Right hindlimb (tissue), 1 donor: Measurements from ENCODE around the gene VPS36.
A peak's percentile ranks its signal among the peaks of the same experiment; 100 is the strongest.
"Not testable (repeated sequence)": the region's sequence is repeated elsewhere in the genome, so short reads cannot be mapped to it uniquely, and the experiment has no call there.

ENCODE experiments used
- DNase-seq: peaks from one replicate; pipeline ENCODE4 v3.0.0-alpha.2; 2018

VPS36 gene

DNA sequence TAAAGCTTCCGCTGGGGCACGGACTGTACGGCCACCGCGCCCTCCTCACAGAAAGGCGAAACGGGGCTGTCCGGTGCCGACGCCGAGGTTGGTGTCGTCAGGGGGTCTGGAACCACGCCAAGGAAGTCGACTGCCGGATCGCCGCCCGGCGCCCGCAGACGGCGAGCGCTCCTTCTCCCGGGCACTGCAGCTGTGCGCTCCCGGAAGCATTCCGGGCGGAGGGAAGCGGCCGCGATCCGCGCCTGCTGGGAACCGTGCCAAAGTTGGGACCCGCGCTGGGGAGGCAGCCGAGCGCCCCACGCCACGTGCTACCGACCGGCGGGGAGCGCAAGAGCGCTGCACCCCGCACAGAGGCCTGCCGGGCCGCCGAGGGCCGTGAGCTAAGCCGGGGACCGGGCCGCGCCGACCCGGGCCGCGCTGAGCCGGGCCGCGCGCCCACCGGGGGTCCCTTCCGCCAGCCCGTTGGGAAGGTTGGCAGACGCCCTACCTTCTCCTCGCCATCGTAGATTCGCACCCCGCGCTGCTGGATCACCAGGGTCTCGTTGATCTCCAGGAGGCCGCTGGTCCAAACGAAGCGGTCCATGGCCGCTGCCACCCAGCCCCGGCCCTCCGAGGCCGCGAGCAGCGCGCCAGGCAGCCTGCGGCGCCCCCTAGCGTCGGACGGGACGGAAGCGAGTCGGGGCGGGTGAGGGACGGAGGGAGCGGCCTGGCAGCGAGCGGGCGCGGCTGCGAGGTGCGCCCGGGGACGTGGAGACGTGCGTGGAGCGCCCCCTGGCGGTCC, at the start of gene VPS36:
TSS of gene VPS36 (minus strand) at position 623 of the 781 bp plus-strand sequence. CDS start at position 583, 40 bp downstream.
- DNase-seq = peak; percentile 97

- DNase-seq = not testable (repeated sequence)
Observed at GRCh38 chr13:52497979-52498378, 47.5 kb upstream of the VPS36 start.

DNA sequence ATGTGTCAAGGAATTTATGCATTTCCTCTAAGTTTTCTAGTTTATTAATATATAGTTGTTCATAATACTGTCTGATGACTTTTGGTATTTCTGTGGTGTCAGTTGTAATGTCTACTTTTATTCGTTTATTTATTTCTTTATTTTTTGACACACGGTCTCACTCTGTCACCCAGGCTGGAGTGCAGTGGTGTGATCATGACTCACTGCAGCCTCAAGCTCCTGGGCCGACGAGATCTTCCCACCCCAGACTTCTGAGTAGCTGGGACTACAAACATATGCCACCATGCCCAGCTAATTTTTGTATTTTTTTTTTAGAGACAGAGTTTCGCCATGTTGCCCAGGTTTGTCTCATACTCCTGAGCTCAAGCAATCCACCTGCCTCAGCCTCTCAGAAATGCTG, 43.8 kb upstream of the VPS36 start:
- DNase-seq = not testable (repeated sequence)

DNA sequence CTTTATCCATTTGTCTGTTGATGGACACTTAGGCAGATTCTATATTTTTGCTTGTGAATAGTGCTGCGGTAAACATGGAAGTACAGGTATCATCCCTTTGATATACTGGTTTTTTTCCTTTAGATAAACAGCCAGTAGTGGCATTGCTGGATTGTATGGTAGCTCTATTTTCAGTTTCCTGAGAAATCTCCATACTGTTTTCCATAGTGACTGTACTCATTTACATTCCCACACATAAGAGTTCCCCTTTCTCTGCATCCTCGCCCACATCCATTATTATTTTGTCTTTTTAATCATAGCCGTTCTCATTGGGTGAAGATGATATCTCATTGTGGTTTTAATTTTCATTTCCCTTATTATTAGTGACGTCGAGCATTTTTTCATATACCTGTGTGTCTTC, 40.6 kb upstream of the VPS36 start:
- DNase-seq = not testable (repeated sequence)

- not testable (repeated sequence) for DNase-seq
Observed at GRCh38 chr13:52488763-52489162, 38.3 kb upstream of the VPS36 start.

- DNase-seq = not testable (repeated sequence)
Observed at GRCh38 chr13:52487078-52487477, 36.6 kb upstream of the VPS36 start.

DNA sequence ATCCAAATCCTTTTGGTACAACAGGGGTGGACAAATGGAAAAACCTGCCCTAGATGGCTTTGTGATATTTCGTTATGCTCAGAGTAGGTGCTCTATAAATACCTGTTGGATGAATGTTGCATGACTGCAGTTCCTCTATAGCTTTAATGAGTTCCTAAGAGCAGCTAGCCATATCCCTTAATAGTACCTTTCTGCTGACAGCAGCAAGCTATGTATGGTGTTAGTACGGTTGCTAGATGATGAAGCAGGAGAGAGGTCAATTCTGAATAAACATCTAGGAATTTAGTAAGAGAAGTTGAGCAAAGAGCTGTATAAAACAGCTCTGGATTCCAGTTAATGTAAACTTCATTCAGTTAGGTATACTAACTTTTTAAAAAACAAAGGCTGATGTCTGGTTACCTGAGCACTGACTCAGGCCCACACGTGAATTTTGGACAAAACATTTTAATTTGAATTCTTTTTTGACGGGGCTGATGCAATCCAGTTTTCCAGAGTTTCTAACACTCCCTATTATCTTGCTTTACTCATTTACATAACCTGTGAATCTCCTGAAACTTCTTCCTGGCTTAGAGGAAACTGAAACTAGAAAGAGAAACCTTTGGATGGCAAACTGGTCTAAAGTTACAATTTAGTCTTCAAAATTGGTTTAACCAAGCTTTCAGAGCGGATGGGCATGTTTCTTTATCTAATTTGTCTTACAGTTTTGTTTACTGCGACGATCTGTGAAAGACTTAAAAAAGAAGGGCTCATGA, 30.4 kb upstream of the VPS36 start:
- not testable (repeated sequence) for DNase-seq

- DNase-seq = not testable (repeated sequence)
Observed at GRCh38 chr13:52468487-52468886, 18.1 kb upstream of the VPS36 start.

DNA sequence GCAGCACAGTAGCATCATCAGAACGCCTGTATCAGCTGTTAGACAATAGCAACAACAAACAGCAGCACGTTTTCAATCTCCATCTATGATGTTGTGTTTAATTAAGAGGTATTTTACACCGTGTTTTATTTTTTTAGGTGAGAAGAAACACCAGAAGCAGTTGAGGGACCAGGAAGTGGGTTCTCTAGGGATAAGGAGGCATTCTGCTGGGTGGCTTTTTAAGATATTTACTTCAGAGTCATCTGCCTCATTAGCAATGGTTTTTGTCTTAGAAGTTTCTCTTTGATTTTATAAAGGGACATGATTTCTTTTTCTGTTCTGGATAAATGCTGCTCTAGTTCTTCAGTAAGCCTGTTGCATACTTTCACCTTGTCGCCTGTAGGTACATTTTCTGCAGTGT, 13.1 kb upstream of the VPS36 start:
- no peak for DNase-seq

DNA sequence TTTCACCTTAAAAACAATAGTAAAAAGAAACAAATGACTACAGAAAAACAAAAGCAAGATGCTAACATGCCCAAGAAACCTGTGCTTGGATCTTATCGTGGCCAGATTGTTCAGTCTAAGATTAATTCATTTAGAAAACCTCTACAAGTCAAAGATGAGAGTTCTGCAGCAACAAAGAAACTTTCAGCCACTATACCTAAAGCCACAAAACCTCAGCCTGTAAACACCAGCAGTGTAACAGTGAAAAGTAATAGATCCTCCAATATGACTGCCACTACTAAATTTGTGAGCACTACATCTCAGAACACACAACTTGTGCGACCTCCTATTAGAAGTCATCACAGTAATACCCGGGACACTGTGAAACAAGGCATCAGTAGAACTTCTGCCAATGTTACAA, 10.8 kb upstream of the VPS36 start:
- DNase-seq = no peak

- DNase-seq = no peak
Observed at GRCh38 chr13:52459668-52460067, 9.2 kb upstream of the VPS36 start.

- peak; percentile 86 for DNase-seq
Observed at GRCh38 chr13:52455677-52456041, 5.2 kb upstream of the VPS36 start.

DNA sequence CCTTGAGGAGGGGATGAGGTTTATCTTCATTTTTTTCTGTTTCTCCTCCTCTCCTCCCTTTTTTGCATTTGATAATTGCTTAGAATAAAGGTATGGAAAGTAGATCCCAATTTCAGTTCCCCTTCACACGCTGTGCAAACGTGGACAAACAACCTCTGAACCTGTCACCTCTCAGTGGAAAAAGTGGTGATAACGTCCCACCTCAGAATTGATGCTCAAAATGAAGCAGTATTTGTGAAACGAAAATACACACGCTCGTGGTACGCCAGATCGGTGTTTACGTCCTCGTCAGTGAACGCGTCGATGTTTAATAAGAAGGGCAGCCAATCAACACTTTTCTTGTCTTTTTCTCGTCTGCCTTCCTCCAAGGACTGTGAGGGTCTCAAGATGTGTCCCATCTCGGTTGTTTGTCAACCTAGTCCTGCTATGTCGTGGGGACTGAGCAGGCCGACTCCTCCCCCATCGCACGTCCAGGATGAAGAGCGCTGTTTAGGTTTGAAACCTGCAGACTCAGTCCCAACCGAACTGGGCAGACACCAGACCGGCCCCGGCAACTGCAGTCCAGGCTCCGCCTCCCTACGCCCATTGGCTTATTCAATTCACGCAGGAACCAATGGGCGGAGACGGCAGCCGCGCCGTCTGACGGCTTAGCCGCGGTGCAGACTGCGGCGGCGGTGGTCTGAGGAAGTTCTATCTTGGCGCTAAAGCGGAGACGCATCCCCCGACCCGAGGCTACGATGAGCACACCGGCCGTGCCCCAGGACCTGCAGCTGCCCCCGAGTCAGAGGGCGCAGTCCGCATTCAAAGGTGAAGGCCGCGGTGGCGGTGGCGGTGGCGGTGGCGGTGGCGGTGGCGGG, 4.6 kb upstream of the VPS36 start, which contains the start of gene CKAP2:
TSS of gene CKAP2 (plus strand) at position 659 of the 857 bp plus-strand sequence. CDS start at position 738, 79 bp downstream.
- peak; percentile 96 for DNase-seq

DNA sequence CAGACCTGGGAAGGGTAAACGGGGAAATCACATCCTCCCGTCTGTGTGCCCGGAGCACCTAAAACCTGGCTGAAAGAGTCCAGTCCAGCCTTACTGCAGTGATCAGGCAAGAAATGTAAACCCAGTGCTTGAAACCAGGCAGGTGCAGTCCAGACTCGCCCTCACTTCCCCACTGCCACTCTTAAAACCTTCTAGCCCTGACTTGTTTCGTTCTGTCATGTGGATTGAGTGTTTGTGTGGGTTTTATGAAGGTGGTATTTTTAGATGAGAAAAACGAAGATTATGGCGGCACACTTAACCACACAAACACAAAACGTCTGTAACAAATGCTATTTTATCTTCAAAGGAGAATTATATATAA, 4.0 kb upstream of the VPS36 start:
- no peak for DNase-seq

DNA sequence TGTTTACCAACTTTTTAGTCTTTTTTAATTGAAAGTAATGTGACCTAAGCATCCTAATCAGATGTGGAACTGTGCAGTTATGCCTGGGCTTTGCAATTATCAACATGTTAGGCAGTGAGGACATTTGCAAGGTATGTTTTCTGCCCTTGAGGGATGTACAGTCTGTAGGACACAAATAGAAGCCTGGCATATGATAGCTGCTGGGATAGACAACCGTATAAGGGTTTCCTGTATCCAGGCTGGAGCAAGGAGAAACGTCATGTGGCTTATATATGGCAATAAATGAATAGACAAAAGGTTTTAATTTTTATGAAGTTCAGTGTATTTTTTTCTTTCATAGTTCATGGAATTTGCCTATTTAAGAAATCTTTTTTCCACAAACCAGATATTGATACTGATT, 2.0 kb upstream of the VPS36 start:
- DNase-seq = no peak

GRCh38 chr13:52451135-52451804, 836 bp upstream of the VPS36 start:
- DNase-seq = no peak

- DNase-seq = no peak
Observed at GRCh38 chr13:52450793-52451116, 321 bp upstream of the VPS36 start.

- no peak for DNase-seq
Observed at GRCh38 chr13:52449331-52450011, 963 bp downstream of the VPS36 start.

- no peak for DNase-seq
Observed at GRCh38 chr13:52447815-52448552, 2.5 kb downstream of the VPS36 start.

- DNase-seq = no peak
Observed at GRCh38 chr13:52447354-52447753, 3.1 kb downstream of the VPS36 start.

GRCh38 chr13:52446265-52446664, 4.2 kb downstream of the VPS36 start:
- no peak for DNase-seq
